IMR-90 (cell line): ENCODE measurements around the gene BLVRA. TPM values are rescaled to one million over a fixed set of nuclear protein-coding genes. Genes with fewer than 3 reads are reported as not detected.

Experiments
- ATAC-seq: fragments of 200-7000 bp; cut with Tn5 transposase; 2 replicates; pipeline ENCODE4 v1.9.1; 2020; ENCODE audit warnings: low read depth, mild to moderate bottlenecking, moderate library complexity
- BruUV-seq: library from RNA; stranded (reverse); fragments of 400-500 nt; replicated peaks from 2 replicates; lab custom pipeline; 2021; lab: Mats Ljungman, UMichigan
- CTCF ChIA-PET: fragments of 300-600 bp; formaldehyde crosslinking; extraction: SDS; loops from one replicate; lab custom pipeline; 2021; ENCODE audit warnings: antibody characterized with exemption; lab: Yijun Ruan, JAX
- POLR2A ChIA-PET: fragments of 300-600 bp; sonication (Branson Sonifier 250); formaldehyde crosslinking; loops from one replicate; lab custom pipeline; 2022; ENCODE audit warnings: antibody characterized with exemption; ENCODE audit not compliant: unreplicated experiment; lab: Charles Lee
- DNase-seq: peaks from one replicate; pipeline ENCODE4 v3.0.0; 2013
- H2AFZ ChIP-seq: replicated peaks from 2 replicates; pipeline ENCODE3; 2013; ENCODE audit warnings: low read length, mild to moderate bottlenecking; ENCODE audit not compliant: poor library complexity
- H2AK5ac ChIP-seq: 2 replicates; pipeline ENCODE4 v1.6.1; 2013; ENCODE audit warnings: low read depth, low read length, inconsistent platforms
- H2AK9ac ChIP-seq: replicated peaks from 2 replicates; pipeline ENCODE3; 2013; ENCODE audit warnings: mild to moderate bottlenecking, low read depth, low read length, moderate library complexity; ENCODE audit not compliant: poor library complexity
- H2BK120ac ChIP-seq: 2 replicates; pipeline ENCODE4 v1.6.1; 2013; ENCODE audit warnings: low read depth, low read length, inconsistent platforms
- H2BK15ac ChIP-seq: 3 replicates; pipeline ENCODE4 v1.6.1; 2013; ENCODE audit warnings: low read depth, low read length, inconsistent platforms
- H2BK20ac ChIP-seq: 2 replicates; pipeline ENCODE4 v1.6.1; 2013; ENCODE audit warnings: low read depth, mild to moderate bottlenecking, inconsistent platforms, low read length, moderate library complexity
- H2BK5ac ChIP-seq: 2 replicates; pipeline ENCODE4 v1.6.1; 2013; ENCODE audit warnings: mild to moderate bottlenecking, low read depth, low read length, inconsistent platforms; ENCODE audit not compliant: poor library complexity, severe bottlenecking
- H3K14ac ChIP-seq: replicated peaks from 2 replicates; pipeline ENCODE4 v1.6.1; 2013; ENCODE audit warnings: low read depth, low read length, inconsistent platforms
- H3K18ac ChIP-seq: 2 replicates; pipeline ENCODE4 v1.6.1; 2013; ENCODE audit warnings: low read depth, low read length, control low read depth
- H3K23ac ChIP-seq: 2 replicates; pipeline ENCODE4 v1.6.1; 2013; ENCODE audit warnings: low read depth, low read length, inconsistent platforms
- H3K27ac ChIP-seq: 2 replicates; pipeline ENCODE4 v1.5.1; 2013; ENCODE audit warnings: mild to moderate bottlenecking, control low read depth, low read length; ENCODE audit not compliant: insufficient read depth
- H3K27me3 ChIP-seq: 2 replicates; pipeline ENCODE4 v1.6.1; 2013; ENCODE audit warnings: low read length; ENCODE audit not compliant: control insufficient read depth, insufficient read depth
- H3K36me3 ChIP-seq: 2 replicates; pipeline ENCODE4 v1.6.1; 2013; ENCODE audit warnings: low read length, mixed read lengths; ENCODE audit not compliant: control insufficient read depth, insufficient read depth
- H3K4ac ChIP-seq: 2 replicates; pipeline ENCODE4 v1.6.1; 2013; ENCODE audit warnings: low read depth, low read length, inconsistent platforms
- H3K4me1 ChIP-seq: 2 replicates; pipeline ENCODE4 v1.6.1; 2013; ENCODE audit warnings: low read length, mixed read lengths; ENCODE audit not compliant: control insufficient read depth, insufficient read depth
- H3K4me2 ChIP-seq: 2 replicates; pipeline ENCODE4 v1.6.1; 2013; ENCODE audit warnings: low read depth, mild to moderate bottlenecking, control low read depth, low read length, moderate library complexity
- H3K4me3 ChIP-seq: 2 replicates; pipeline ENCODE4 v1.5.1; 2013; ENCODE audit warnings: low read depth, mild to moderate bottlenecking, control low read depth, low read length, moderate library complexity; ENCODE audit not compliant: insufficient read depth
- H3K56ac ChIP-seq: 2 replicates; pipeline ENCODE4 v1.6.1; 2013; ENCODE audit warnings: low read length, inconsistent platforms; ENCODE audit not compliant: insufficient read depth; ENCODE audit errors: extremely low read depth
- H3K79me1 ChIP-seq, 2 experiments: 2 replicates each; pipeline ENCODE4 v1.6.1; 2013; ENCODE audit warnings: low read length in 2 of 2, inconsistent platforms in 1 of 2, low read depth in 1 of 2
- H3K9ac ChIP-seq: 2 replicates; pipeline ENCODE4 v1.6.1; 2013; ENCODE audit warnings: low read depth, low read length, control low read depth
- H3K9me1 ChIP-seq: 2 replicates; pipeline ENCODE4 v1.6.1; 2013; ENCODE audit warnings: low read length, inconsistent platforms; ENCODE audit not compliant: insufficient read depth
- H3K9me3 ChIP-seq: 2 replicates; pipeline ENCODE4 v1.6.1; 2013; ENCODE audit warnings: low read length; ENCODE audit not compliant: control insufficient read depth, insufficient read depth
- H4K20me1 ChIP-seq: 2 replicates; pipeline ENCODE4 v1.6.1; 2013; ENCODE audit warnings: low read length, inconsistent platforms; ENCODE audit not compliant: insufficient read depth
- H4K5ac ChIP-seq: 2 replicates; pipeline ENCODE4 v1.6.1; 2013; ENCODE audit warnings: mild to moderate bottlenecking, low read depth, low read length, control low read depth
- H4K8ac ChIP-seq, 2 experiments: 2 replicates each; pipeline ENCODE4 v1.6.1; 2013; ENCODE audit warnings: low read depth in 2 of 2, low read length in 2 of 2, control low read depth in 1 of 2, inconsistent platforms in 1 of 2
- H4K91ac ChIP-seq: 2 replicates; pipeline ENCODE4 v1.6.1; 2013; ENCODE audit warnings: low read depth, low read length, inconsistent platforms; ENCODE audit not compliant: insufficient read depth
- BHLHE40 ChIP-seq: fragments of 150-350 bp; IDR thresholded peaks from 2 replicates; pipeline ENCODE4 v1.6.1; 2016; ENCODE audit warnings: mild to moderate bottlenecking, low read depth, low read length
- CHD1 ChIP-seq: IDR thresholded peaks from 2 replicates; pipeline ENCODE4 v1.6.1; 2012; ENCODE audit warnings: low read depth, low read length, improper control_type of control experiment
- CTCF ChIP-seq: conservative IDR thresholded peaks from 2 replicates; pipeline ENCODE4 v1.5.1; 2012; ENCODE audit warnings: mild to moderate bottlenecking, low read depth, low read length, improper control_type of control experiment
- MXI1 ChIP-seq: IDR thresholded peaks from 2 replicates; pipeline ENCODE4 v1.6.1; 2012; ENCODE audit warnings: low read depth, mild to moderate bottlenecking, low read length, moderate library complexity, borderline replicate concordance
- USF2 ChIP-seq: fragments of 150-350 bp; IDR thresholded peaks from 2 replicates; pipeline ENCODE4 v1.6.1; 2017; ENCODE audit warnings: mild to moderate bottlenecking, antibody characterized with exemption, low read length, low read depth
- WGBS, 2 experiments: methylation state at CpG; one replicate each; pipeline versions ENCODE4 v1.1.5 to v1.1.7; 2013; ENCODE audit warnings: missing lambda C conversion rate in 2 of 2; ENCODE audit not compliant: insufficient read length in 1 of 2; ENCODE audit errors: extremely low coverage in 2 of 2; 5-methylcytosine and 5-hydroxymethylcytosine counted together
- dilution Hi-C: fragments of 300-500 bp; cut with HindIII; formaldehyde crosslinking; loops from one replicate; pipeline ENCODE4 v1.14.3; 2018; ENCODE audit warnings: low sequenced_read_pairs; ENCODE audit not compliant: unreplicated experiment
- in situ Hi-C: fragments of 300-500 bp; cut with MboI; formaldehyde crosslinking; loops from 3 replicates; pipeline ENCODE4 v1.14.3; 2019; ENCODE audit warnings: low sequenced_read_pairs, inconsistent platforms, mixed read lengths
- intact Hi-C: fragments of 100-400 bp; cut with micrococcal nuclease; formaldehyde crosslinking; loops from 2 replicates; pipeline ENCODE4 v1.10.0; 2022
- polyA plus RNA-seq, 3 experiments: library from polyadenylated mRNA; depleted of rRNA; stranded (reverse); fragments of >200 nt; gene quantifications; 2 replicates each; pipeline ENCODE4 v1.2.3, GENCODE V29; 2012; ENCODE audit warnings: low replicate concordance in 1 of 3
- total RNA-seq: library from RNA; depleted of rRNA; stranded (reverse); fragments of >200 nt; gene quantifications from 2 replicates; pipeline ENCODE4 v1.2.3, GENCODE V29; 2012

The BLVRA gene
- total and polyA plus RNA-seq, 2 of the 4 experiments (the other 2 are of a cell fraction), result 32.3 to 47.1 TPM

GRCh38 chr7:43790834-43791233 lies 32.4 kb downstream of the BLVRA start:
- Histone ChIP-seq H2BK15ac (no peak overlapping the region), H2AFZ (no peak overlapping the region), H2AK5ac (no peak overlapping the region), H3K9ac (no peak overlapping the region), H3K4me3 (no peak overlapping the region), H3K4ac (no peak overlapping the region), H3K9me1 (peaks cover 7% of the 10 kb centered on the region; the same call in 1 of the 2 replicates), H4K91ac (no peak overlapping the region), H4K8ac (no peak overlapping the region), H3K27me3 (no peaks in the 10 kb centered on the region), H3K56ac (no peak overlapping the region), H3K4me2 (no peak overlapping the region), H4K20me1 (no peaks in the 10 kb centered on the region), H2BK5ac (no peak overlapping the region), H4K5ac (no peak overlapping the region), H3K27ac (no peak overlapping the region), H2BK20ac (no peak overlapping the region), H2BK120ac (no peak overlapping the region), H3K18ac (no peak overlapping the region), H3K79me1 (no peaks in the 10 kb centered on the region), H3K23ac (no peak overlapping the region), H3K9me3 (no peaks in the 10 kb centered on the region), H3K4me1 (peaks cover 2% of the 10 kb centered on the region; the same call in 1 of the 2 replicates), H3K36me3 (peaks cover 17% of the 10 kb centered on the region), H2AK9ac (no peak overlapping the region), H3K14ac (no peak overlapping the region)
- ATAC-seq, result no peak
- intact Hi-C loops (no loop called here), in situ Hi-C loops (no loop called here), dilution Hi-C loops (no loop called here)
- ChIA-PET CTCF (no interaction called here), POLR2A (no interaction called here)
- no CpG with 5 or more reads among the region's 5 CpGs for WGBS, 2 experiments
- BruUV-seq, result no TSS peak
- no peak for DNase-seq
- no peak for TF ChIP-seq USF2
- no peak for TF ChIP-seq BHLHE40
- TF ChIP-seq CHD1, result no peak
- TF ChIP-seq MXI1, result no peak
- no peak for TF ChIP-seq CTCF
